ENCODE data around the gene FAM81B. TPM values are rescaled to one million over a fixed set of nuclear protein-coding genes. Genes with fewer than 3 reads are reported as not detected.
"Not testable (repeated sequence)": the region's sequence is repeated elsewhere in the genome, so short reads cannot be mapped to it uniquely, and the experiment has no call there.

FAM81B gene, protein sequence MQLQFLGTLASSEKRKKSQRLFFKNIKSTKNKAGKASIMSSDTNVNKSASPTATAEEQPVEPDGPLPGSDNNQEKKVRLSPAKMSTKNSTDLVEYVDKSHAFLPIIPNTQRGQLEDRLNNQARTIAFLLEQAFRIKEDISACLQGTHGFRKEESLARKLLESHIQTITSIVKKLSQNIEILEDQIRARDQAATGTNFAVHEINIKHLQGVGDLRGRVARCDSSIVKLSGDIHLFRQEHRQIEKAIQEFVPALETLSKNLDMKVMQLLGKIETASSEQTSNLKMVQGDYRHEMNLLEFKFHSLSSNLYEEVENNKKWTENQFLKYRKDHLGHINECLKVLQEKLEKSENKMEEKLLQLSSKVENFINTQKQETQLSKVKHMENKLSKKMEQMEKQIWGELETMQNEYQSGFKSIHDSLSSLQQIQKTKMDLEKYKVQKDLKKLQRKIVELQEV
- 0.63 TPM for polyA plus RNA-seq (2013, experiment 1 of 2)
- polyA plus RNA-seq (2013, experiment 2 of 2), result not detected

DNA sequence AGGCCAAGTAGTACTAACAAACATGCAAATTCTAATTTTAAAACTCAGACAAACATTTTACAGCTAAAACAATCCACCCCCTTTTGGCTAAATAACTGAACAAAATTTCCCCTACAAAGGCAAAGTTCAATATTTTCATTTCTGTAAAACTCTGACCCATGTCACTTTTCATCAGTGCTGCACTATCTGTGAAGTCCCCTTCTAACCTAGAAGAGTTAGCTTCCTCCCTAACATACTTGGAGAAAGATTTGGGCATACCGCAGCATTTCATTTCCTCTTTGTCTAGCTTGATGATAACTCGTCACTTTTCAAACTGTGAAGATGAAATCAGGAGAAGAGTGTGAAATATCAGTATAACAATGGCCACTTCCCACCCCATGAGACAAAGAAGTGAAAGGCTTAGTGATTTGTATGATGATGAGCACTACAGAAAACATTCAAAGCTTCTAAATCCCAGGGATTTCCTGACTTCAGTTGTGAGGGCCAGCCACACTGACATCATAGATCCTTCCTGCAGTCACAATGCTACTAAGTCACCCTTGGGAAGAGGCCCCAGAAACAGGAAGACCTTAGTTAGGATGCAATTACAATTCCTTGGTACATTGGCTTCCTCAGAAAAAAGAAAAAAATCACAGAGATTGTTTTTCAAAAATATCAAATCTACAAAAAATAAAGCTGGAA lies at the start of gene FAM81B:
Gene FAM81B (plus strand): TSS at position 555 of the 681 bp plus-strand sequence. CDS start 24 bp downstream, at position 579.
- Histone ChIP-seq H3K4me3 (ENCODE audit: extremely low read depth, insufficient read depth, low read length, poor library complexity, severe bottlenecking) (no peak within 1 kb of the TSS), H3K27ac (ENCODE audit: low read depth, low read length, severe bottlenecking) (peak within 1 kb of the TSS; percentile 82), H3K9me3 (ENCODE audit: control insufficient read depth, low read length) (no peaks in the 10 kb centered on the region), H3K4me1 (ENCODE audit: control insufficient read depth, insufficient read depth, low read length, poor library complexity, severe bottlenecking) (peaks cover 13% of the 10 kb centered on the region), H3K36me3 (ENCODE audit: control insufficient read depth, insufficient read depth, low read length) (no peaks in the 10 kb centered on the region)
- no CpG with 5 or more reads among the region's 2 CpGs for WGBS, 2 experiments (ENCODE audit: insufficient coverage in 2 of 2)

DNA sequence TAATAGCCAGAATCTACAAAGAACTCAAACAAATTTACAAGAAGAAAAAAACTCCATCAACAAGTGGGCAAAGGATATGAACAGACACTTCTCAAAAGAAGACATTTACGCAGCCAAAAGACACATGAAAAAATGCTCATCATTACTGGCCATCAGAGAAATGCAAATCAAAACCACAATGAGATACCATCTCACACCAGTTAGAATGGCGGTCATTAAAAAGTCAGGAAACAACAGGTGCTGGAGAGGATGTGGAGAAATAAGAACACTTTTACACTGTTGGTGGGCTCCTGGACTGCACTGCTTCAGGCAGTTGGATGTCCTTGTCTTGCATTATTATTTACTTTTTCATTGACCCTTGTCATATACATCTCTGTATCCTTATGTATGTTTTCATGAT lies 49.7 kb upstream of the FAM81B start:
- H3K36me3 ChIP-seq (ENCODE audit: control insufficient read depth, insufficient read depth, low read length); H3K4me1 ChIP-seq (ENCODE audit: control insufficient read depth, insufficient read depth, low read length, poor library complexity, severe bottlenecking); H3K4me3 ChIP-seq (ENCODE audit: extremely low read depth, insufficient read depth, low read length, poor library complexity, severe bottlenecking); H3K9me3 ChIP-seq (ENCODE audit: control insufficient read depth, low read length); H3K27ac ChIP-seq (ENCODE audit: low read depth, low read length, severe bottlenecking): not testable (repeated sequence)
- no CpG with 5 or more reads among the region's 2 CpGs for WGBS, 2 experiments (ENCODE audit: insufficient coverage in 2 of 2)

DNA sequence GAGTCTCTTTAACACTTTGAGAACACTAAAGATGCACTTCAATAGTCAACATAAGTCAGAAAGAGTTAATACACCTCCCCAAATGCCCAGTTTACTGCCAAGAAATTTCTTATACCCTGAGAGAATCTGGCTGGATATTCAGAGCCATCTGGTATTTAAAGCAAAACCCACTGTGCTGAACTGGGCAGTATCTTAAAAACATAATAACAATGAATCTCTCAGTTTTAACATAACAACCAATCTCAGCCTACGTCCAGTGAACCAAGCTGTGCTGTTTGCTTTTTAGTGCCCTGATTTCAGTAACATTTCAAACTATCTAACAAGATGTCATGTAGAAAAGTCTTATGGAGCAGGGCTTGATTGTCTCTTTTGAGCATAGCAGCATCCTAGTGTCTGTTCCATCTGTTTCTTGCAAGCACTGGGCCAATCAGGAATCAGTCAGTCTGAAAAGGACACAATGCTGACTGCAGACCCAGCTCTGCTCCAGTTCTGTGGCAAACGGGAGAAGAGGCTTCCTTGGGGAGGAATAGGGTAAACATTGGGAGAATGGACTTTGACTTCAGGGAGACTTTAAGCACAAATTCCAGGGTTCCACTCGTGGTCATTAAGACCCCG lies 43.6 kb upstream of the FAM81B start:
- H3K9me3 ChIP-seq (ENCODE audit: control insufficient read depth, low read length), result no peaks in the 10 kb centered on the region
- H3K36me3 ChIP-seq (ENCODE audit: control insufficient read depth, insufficient read depth, low read length), result no peaks in the 10 kb centered on the region
- H3K27ac ChIP-seq (ENCODE audit: low read depth, low read length, severe bottlenecking), result no peak overlapping the region
- 80 to 84% methylated on average over 2 to 4 of the region's 4 CpGs for WGBS, 2 experiments (ENCODE audit: insufficient coverage in 2 of 2)
- no peak overlapping the region for H3K4me3 ChIP-seq (ENCODE audit: extremely low read depth, insufficient read depth, low read length, poor library complexity, severe bottlenecking)
- H3K4me1 ChIP-seq (ENCODE audit: control insufficient read depth, insufficient read depth, low read length, poor library complexity, severe bottlenecking), result no peaks in the 10 kb centered on the region

DNA sequence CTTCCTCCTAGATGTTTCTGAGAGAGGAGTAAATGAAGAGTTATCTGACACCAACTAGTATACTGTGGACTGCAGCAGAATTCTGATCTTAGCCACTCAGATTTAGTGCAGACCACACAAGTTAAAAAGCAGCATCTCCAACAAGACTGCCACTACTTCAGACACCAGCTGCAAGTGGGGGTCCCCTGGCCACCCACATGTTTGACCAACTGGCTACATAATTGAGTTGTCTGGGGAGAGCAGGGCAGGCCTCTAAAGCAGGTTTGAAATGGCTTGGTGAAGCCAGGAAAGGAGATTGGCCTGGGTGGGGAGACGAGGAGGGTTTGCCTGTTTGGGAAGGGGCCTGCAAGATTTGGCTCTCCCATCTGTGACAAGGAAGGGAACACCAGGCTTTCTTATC lies 40.5 kb upstream of the FAM81B start:
- 80% methylated on average over 1 of the region's 1 CpG; no CpG with 5 or more reads in 1 of the 2 experiments for WGBS, 2 experiments (ENCODE audit: insufficient coverage in 2 of 2)
- no peak overlapping the region for H3K4me3 ChIP-seq (ENCODE audit: extremely low read depth, insufficient read depth, low read length, poor library complexity, severe bottlenecking)
- no peaks in the 10 kb centered on the region for H3K4me1 ChIP-seq (ENCODE audit: control insufficient read depth, insufficient read depth, low read length, poor library complexity, severe bottlenecking)
- H3K9me3 ChIP-seq (ENCODE audit: control insufficient read depth, low read length), result no peaks in the 10 kb centered on the region
- no peaks in the 10 kb centered on the region for H3K36me3 ChIP-seq (ENCODE audit: control insufficient read depth, insufficient read depth, low read length)
- no peak overlapping the region for H3K27ac ChIP-seq (ENCODE audit: low read depth, low read length, severe bottlenecking)

DNA sequence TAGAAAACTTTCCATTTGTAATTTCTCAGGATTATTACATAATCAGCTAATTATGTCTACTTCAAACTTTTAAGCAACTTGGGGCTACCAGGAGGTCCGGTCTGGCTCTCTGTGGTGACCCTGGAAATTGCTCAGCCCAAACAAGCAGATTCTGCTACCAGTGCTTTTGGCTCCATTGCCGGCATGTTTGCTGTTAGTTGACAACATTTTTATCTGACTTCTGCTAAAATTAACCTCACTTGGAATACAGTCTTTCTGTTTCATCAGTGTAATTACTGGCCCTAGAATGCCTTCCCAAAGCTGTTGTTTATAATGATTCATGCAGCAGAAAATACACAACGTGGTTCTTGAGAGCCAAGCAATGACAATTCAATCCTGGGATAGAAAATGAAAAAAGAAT lies 38.5 kb upstream of the FAM81B start:
- H3K4me1 ChIP-seq (ENCODE audit: control insufficient read depth, insufficient read depth, low read length, poor library complexity, severe bottlenecking), result no peaks in the 10 kb centered on the region
- H3K9me3 ChIP-seq (ENCODE audit: control insufficient read depth, low read length), result no peaks in the 10 kb centered on the region
- no peak overlapping the region for H3K4me3 ChIP-seq (ENCODE audit: extremely low read depth, insufficient read depth, low read length, poor library complexity, severe bottlenecking)
- no peaks in the 10 kb centered on the region for H3K36me3 ChIP-seq (ENCODE audit: control insufficient read depth, insufficient read depth, low read length)
- WGBS, 2 experiments (ENCODE audit: insufficient coverage in 2 of 2), result 90 to 95% methylated on average over 2 of the region's 3 CpGs
- no peak overlapping the region for H3K27ac ChIP-seq (ENCODE audit: low read depth, low read length, severe bottlenecking)

DNA sequence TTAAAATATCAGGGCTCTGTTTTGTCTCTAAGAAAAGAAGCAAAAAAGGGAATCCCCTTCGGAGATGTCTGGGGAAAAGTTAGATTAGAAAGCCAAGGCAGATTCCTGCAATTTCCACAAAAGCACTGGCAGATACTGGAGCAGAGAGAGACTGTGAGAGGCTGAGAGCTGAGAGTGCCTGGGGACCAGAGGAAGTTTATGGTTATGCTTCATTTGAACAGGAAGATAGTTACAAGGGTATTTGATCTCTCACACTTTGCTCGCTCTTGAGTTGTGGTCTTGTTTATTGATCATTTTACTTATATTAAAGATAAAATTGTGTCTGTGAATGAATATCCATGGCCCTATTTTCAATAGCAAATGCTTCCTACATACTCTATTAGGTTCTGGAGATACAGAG lies 32.8 kb upstream of the FAM81B start:
- Histone ChIP-seq H3K4me1 (ENCODE audit: control insufficient read depth, insufficient read depth, low read length, poor library complexity, severe bottlenecking) (no peaks in the 10 kb centered on the region), H3K27ac (ENCODE audit: low read depth, low read length, severe bottlenecking) (no peak overlapping the region), H3K4me3 (ENCODE audit: extremely low read depth, insufficient read depth, low read length, poor library complexity, severe bottlenecking) (no peak overlapping the region), H3K9me3 (ENCODE audit: control insufficient read depth, low read length) (no peaks in the 10 kb centered on the region), H3K36me3 (ENCODE audit: control insufficient read depth, insufficient read depth, low read length) (no peaks in the 10 kb centered on the region)
- 100% methylated on average over 1 of the region's 2 CpGs; no CpG with 5 or more reads in 1 of the 2 experiments for WGBS, 2 experiments (ENCODE audit: insufficient coverage in 2 of 2)

DNA sequence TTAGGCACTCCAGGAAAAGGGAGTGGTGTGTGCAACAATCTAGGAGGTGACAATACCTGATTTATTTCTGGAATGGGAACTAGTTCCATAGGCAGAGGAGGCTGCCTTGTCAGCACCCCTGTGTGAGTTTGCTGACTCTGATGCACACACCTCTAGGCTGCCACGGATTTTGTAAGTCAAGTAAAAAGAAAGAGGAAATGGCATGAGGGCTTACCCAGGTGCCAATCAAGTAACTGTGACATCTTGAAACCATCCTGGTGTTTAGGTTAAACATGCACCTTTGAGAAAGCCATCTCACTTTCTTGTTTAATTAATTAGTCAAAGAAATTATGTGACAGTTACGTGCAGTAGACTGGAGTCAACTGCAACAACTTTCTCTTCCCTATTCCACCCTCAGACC lies 32.3 kb upstream of the FAM81B start:
- no peak overlapping the region for H3K4me3 ChIP-seq (ENCODE audit: extremely low read depth, insufficient read depth, low read length, poor library complexity, severe bottlenecking)
- H3K4me1 ChIP-seq (ENCODE audit: control insufficient read depth, insufficient read depth, low read length, poor library complexity, severe bottlenecking), result no peaks in the 10 kb centered on the region
- no peak overlapping the region for H3K27ac ChIP-seq (ENCODE audit: low read depth, low read length, severe bottlenecking)
- H3K9me3 ChIP-seq (ENCODE audit: control insufficient read depth, low read length), result no peaks in the 10 kb centered on the region
- WGBS, 2 experiments (ENCODE audit: insufficient coverage in 2 of 2), result 29 to 50% methylated on average over 1 of the region's 2 CpGs
- no peaks in the 10 kb centered on the region for H3K36me3 ChIP-seq (ENCODE audit: control insufficient read depth, insufficient read depth, low read length)

DNA sequence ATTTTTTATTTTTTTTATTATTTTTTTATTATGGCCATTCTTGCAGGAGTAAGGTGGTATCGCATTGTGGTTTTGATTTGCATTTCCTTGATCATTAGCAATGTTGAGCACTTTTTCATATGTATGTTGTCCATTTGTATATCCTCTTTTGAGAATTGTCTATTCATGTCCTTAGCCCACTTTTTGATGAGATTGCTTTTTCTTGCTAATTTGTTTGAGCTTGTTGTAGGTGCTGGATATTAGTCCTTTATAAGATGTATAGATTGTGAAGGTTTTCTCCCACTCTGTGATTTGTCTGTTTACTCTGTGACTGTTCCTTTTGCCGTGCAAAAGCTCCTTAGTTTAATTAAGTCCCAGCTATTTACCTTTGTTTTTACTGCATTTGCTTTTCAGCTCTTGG lies 30.5 kb upstream of the FAM81B start:
- not testable (repeated sequence) for H3K27ac ChIP-seq (ENCODE audit: low read depth, low read length, severe bottlenecking); H3K4me1 ChIP-seq (ENCODE audit: control insufficient read depth, insufficient read depth, low read length, poor library complexity, severe bottlenecking); H3K4me3 ChIP-seq (ENCODE audit: extremely low read depth, insufficient read depth, low read length, poor library complexity, severe bottlenecking); H3K9me3 ChIP-seq (ENCODE audit: control insufficient read depth, low read length); H3K36me3 ChIP-seq (ENCODE audit: control insufficient read depth, insufficient read depth, low read length)
- WGBS, 2 experiments (ENCODE audit: insufficient coverage in 2 of 2), result no CpG with 5 or more reads among the region's 2 CpGs

DNA sequence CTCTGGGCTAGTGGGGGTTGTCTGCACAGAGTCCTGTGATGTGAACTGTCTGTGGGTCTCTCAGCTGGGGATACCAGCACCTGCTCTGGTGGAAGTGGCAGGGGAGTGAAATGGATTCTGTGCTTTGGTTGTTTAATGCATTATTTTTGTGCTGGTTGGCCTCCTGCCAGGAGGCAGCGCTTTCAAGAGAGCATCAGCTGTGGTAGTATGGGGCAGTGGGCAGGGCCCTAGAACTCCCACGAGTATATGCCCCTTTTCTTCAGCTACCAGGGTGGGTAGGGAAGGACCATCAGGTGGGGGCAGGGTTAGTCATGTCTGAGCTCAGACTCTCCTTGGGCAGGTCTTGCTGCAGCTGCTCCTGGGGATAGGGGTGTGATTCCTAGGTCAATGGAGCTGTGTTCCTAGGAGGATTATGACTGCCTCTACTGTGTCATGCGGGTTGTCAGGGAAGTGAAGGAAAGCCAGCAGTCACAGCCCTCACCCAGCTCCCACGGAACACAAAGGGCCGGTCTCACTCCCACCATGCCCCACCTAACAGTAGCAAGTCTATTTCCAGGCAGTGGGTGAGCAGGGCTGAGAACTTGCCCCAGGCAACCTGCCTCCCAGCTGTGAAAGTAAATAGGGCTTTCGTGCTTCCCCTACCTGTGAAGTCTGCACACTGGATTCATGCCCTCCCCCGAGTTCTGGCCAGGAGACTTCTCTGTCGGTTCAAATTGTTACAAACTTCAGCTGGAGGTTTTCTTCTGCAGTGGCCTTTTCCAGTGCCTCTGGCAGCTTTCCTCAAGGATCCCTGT lies 25.7 kb upstream of the FAM81B start:
- Histone ChIP-seq H3K27ac (ENCODE audit: low read depth, low read length, severe bottlenecking) (no peak overlapping the region), H3K36me3 (ENCODE audit: control insufficient read depth, insufficient read depth, low read length) (no peaks in the 10 kb centered on the region), H3K4me1 (ENCODE audit: control insufficient read depth, insufficient read depth, low read length, poor library complexity, severe bottlenecking) (no peaks in the 10 kb centered on the region), H3K9me3 (ENCODE audit: control insufficient read depth, low read length) (no peaks in the 10 kb centered on the region), H3K4me3 (ENCODE audit: extremely low read depth, insufficient read depth, low read length, poor library complexity, severe bottlenecking) (no peak overlapping the region)
- WGBS, 2 experiments (ENCODE audit: insufficient coverage in 2 of 2), result 67 to 86% methylated on average over 4 to 7 of the region's 8 CpGs

DNA sequence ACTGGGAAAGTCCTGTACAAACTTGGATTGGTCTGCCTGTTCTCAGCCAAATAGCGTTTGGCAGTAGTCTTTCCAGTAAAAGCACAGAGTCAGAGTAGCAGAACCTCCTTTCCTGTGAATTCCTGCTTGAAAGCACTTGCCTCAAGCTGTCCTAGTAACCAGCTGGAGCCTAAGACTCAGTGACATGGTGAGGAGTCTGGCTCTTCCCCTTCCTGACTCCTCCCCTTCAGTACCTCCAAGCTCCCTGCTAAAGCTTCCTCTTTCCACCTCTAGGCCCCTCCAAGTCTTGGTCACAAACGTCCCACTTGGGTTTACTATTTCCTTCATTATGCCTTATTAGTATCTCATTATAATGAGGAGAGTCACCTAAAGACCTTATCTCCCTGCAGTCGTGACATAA lies 21.4 kb upstream of the FAM81B start:
- no peak overlapping the region for H3K4me3 ChIP-seq (ENCODE audit: extremely low read depth, insufficient read depth, low read length, poor library complexity, severe bottlenecking)
- H3K9me3 ChIP-seq (ENCODE audit: control insufficient read depth, low read length), result no peaks in the 10 kb centered on the region
- 82 to 92% methylated on average over 1 to 2 of the region's 3 CpGs for WGBS, 2 experiments (ENCODE audit: insufficient coverage in 2 of 2)
- no peak overlapping the region for H3K27ac ChIP-seq (ENCODE audit: low read depth, low read length, severe bottlenecking)
- H3K4me1 ChIP-seq (ENCODE audit: control insufficient read depth, insufficient read depth, low read length, poor library complexity, severe bottlenecking), result peaks cover 2% of the 10 kb centered on the region
- no peaks in the 10 kb centered on the region for H3K36me3 ChIP-seq (ENCODE audit: control insufficient read depth, insufficient read depth, low read length)

Data from mesodermal cell (in vitro differentiated cells).